HepG2 (cell line): ENCODE results near the gene OPRL1. TPM values are rescaled to one million over a fixed set of nuclear protein-coding genes. Genes with fewer than 3 reads are reported as not detected.

ENCODE experiments used
- AKAP8 ChIP-seq: sonication (generic); formaldehyde crosslinking; IDR thresholded peaks from 2 replicates; pipeline ENCODE4 v1.5.1; 2020; ENCODE audit warnings: mild to moderate bottlenecking, missing genetic modification reagents
- ASH2L ChIP-seq: fragments of 300-600, 200-600 bp; sonication (generic); IDR thresholded peaks from 2 replicates; pipeline ENCODE4 v1.7.0; 2017; ENCODE audit warnings: low read depth, mild to moderate bottlenecking, moderate library complexity, mixed read lengths, low read length; ENCODE audit not compliant: insufficient read length
- EED ChIP-seq: sonication (generic); formaldehyde crosslinking; IDR thresholded peaks from 2 replicates; pipeline ENCODE4 v1.5.0; 2020; ENCODE audit warnings: mild to moderate bottlenecking, missing genetic modification reagents
- ERF ChIP-seq: IDR thresholded peaks from 2 replicates; pipeline ENCODE4 v1.6.1; 2018; ENCODE audit warnings: missing biosample characterization, missing genetic modification reagents
- RXRA ChIP-seq: sonication (generic); formaldehyde crosslinking; IDR thresholded peaks from 2 replicates; pipeline ENCODE4 v1.5.1; 2020; ENCODE audit warnings: missing genetic modification reagents
- SCMH1 ChIP-seq: sonication (generic); formaldehyde crosslinking; IDR thresholded peaks from 2 replicates; pipeline ENCODE4 v1.9.0; 2021; ENCODE audit warnings: missing genetic modification reagents, mild to moderate bottlenecking, borderline replicate concordance
- STAG1 ChIP-seq: sonication (generic); formaldehyde crosslinking; IDR thresholded peaks from 2 replicates; pipeline ENCODE4 v1.4.0; 2020; ENCODE audit warnings: missing genetic modification reagents
- TCF7L2 ChIP-seq: IDR thresholded peaks from 2 replicates; pipeline ENCODE4 v1.6.1; 2011; ENCODE audit warnings: mild to moderate bottlenecking, low read depth, low read length, moderate library complexity
- ZBTB8A ChIP-seq: sonication (generic); formaldehyde crosslinking; IDR thresholded peaks from 2 replicates; pipeline ENCODE4 v1.4.0; 2020; ENCODE audit warnings: mild to moderate bottlenecking, low read depth, missing genetic modification reagents, borderline replicate concordance
- ZNF160 ChIP-seq: sonication (generic); formaldehyde crosslinking; IDR thresholded peaks from 2 replicates; pipeline ENCODE4 v1.8.0; 2022; ENCODE audit warnings: mild to moderate bottlenecking, inconsistent platforms, missing genetic modification reagents
- ZNF660 ChIP-seq: sonication (generic); formaldehyde crosslinking; IDR thresholded peaks from 2 replicates; pipeline ENCODE4 v1.5.1; 2020; ENCODE audit warnings: mild to moderate bottlenecking, low read depth, missing genetic modification reagents, borderline replicate concordance
- ZNF850 ChIP-seq: sonication (generic); formaldehyde crosslinking; conservative IDR thresholded peaks from 2 replicates; pipeline ENCODE4 v1.9.0; 2021; ENCODE audit warnings: mild to moderate bottlenecking, missing genetic modification reagents
- polyA plus RNA-seq, 8 experiments: library from polyadenylated mRNA; depleted of rRNA in 3 of 8; stranded (reverse) in 7 of 8; unstranded in 1 of 8; fragments of >200 nt; fragmentation: Illumina TruSeq in 4 of 8; extraction: Trizol in 4 of 8; gene quantifications; 2 replicates each; pipeline versions ENCODE4 v1.2.1 to v1.2.3, GENCODE V29; 2011 to 2016; ENCODE audit warnings: low read depth in 4 of 8, missing spikeins in 1 of 8, mixed read lengths in 1 of 8; ENCODE audit not compliant: insufficient read depth in 1 of 8
- total RNA-seq, 5 experiments: library from RNA; depleted of rRNA; stranded (reverse); fragments of >200 nt; fragmentation: Illumina TruSeq; extraction: Trizol; gene quantifications; 2 replicates each; pipeline ENCODE4 v1.2.3, GENCODE V29; 2016; ENCODE audit warnings: low read depth in 1 of 5
- TF ChIP-seq, protein P1 (sequence below): IDR thresholded peaks from 2 replicates; pipeline ENCODE4 v1.6.1; 2012; ENCODE audit warnings: low read depth, low read length, improper control_type of control experiment
- TF ChIP-seq, protein P2 (sequence below): sonication (generic); formaldehyde crosslinking; conservative IDR thresholded peaks from 2 replicates; pipeline ENCODE4 v1.4.0; 2020; ENCODE audit warnings: missing genetic modification reagents
- TF ChIP-seq, protein P3 (sequence below): sonication (generic); formaldehyde crosslinking; IDR thresholded peaks from 2 replicates; pipeline ENCODE4 v1.8.0; 2022; ENCODE audit warnings: missing genetic modification reagents, mild to moderate bottlenecking, borderline replicate concordance
- TF ChIP-seq, protein P4 (sequence below): sonication (generic); formaldehyde crosslinking; IDR thresholded peaks from 2 replicates; pipeline ENCODE4 v1.4.0; 2020; ENCODE audit warnings: mild to moderate bottlenecking, missing genetic modification reagents
- TF ChIP-seq, protein P5 (sequence below): sonication (generic); formaldehyde crosslinking; IDR thresholded peaks from 2 replicates; pipeline ENCODE4 v1.5.0; 2020; ENCODE audit warnings: missing genetic modification reagents
- TF ChIP-seq, protein P6 (sequence below): sonication (generic); formaldehyde crosslinking; IDR thresholded peaks from 2 replicates; pipeline ENCODE4 v1.4.0; 2020; ENCODE audit warnings: missing genetic modification reagents
- TF ChIP-seq, protein P7 (sequence below): sonication (generic); formaldehyde crosslinking; IDR thresholded peaks from 2 replicates; pipeline ENCODE4 v1.5.0; 2020; ENCODE audit warnings: mild to moderate bottlenecking, low read depth, missing genetic modification reagents, borderline replicate concordance

Gene OPRL1
- total and polyA plus RNA-seq, 2 of the 13 experiments (the other 11 are each of a cell fraction or from before 2014, with no cell fraction given): 0.35 to 0.71 TPM

DNA sequence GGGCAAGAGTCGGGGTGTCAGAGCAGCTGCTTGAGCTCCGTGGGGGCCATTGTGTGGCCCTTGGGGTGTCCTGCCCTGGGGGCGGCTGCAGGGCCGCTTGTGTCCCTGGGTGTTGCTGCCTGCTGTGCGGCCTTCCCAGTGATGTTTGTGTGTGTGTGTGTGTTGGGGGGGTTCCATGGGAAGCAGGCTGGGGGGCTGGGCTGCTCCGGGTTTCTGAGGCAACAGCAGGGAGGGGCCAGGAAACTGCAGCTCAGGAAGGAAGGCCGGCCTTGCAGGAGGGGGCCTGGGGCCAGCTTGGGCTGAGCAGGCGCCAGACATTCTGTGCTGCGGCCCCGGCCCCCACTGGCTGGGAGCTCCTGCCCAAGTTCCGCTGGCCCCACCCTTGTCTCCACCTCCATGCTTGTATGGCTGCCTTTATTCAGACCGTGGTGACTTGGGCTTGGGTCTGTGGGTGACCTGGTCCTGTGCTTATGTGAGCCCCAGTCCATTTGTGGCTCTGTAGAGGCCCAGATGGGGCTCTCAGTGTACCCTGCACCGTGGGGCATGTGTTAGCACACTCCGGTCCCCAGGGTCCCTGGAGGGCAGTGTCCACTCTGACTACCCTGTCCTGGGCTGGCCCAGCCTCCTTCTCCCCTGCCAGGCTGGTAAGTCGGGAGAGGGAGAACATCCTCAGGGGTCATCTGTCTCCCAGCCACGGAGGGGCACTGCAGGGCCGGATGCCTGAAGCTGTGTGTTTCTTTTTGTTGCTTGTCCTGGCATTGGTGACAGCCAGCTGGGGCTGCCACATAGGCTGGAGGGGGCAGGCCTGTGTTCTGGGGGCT, 25.8 kb upstream of the OPRL1 start (continued):
- TF ChIP-seq, protein P1, sequence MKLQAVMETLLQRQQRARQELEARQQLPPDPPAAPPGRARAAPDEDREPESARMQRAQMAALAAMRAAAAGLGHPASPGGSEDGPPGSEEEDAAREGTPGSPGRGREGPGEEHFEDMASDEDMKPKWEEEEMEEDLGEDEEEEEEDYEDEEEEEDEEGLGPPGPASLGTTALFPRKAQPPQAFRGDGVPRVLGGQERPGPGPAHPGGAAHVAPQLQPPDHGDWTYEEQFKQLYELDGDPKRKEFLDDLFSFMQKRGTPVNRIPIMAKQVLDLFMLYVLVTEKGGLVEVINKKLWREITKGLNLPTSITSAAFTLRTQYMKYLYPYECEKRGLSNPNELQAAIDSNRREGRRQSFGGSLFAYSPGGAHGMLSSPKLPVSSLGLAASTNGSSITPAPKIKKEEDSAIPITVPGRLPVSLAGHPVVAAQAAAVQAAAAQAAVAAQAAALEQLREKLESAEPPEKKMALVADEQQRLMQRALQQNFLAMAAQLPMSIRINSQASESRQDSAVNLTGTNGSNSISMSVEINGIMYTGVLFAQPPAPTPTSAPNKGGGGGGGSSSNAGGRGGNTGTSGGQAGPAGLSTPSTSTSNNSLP: no peak
- TF ChIP-seq ZNF850 (no peak), STAG1 (CRISPR knock-in tag) (peak; percentile 70), EED (CRISPR knock-in tag) (no peak), ERF (CRISPR knock-in tag) (peak; percentile 82), RXRA (CRISPR knock-in tag) (peak; percentile 84), ZBTB8A (no peak), ZNF160 (CRISPR knock-in tag) (peak; percentile 74; the same call in 1 of the 2 replicates), ZNF660 (CRISPR knock-in tag) (0 out of 2 replicates have a peak, but pooled peaks have one; percentile 91), ASH2L (peak; percentile 15), SCMH1 (CRISPR knock-in tag) (no peak), AKAP8 (CRISPR knock-in tag) (peak; percentile 94), TCF7L2 (no peak)
- TF ChIP-seq, protein P2, sequence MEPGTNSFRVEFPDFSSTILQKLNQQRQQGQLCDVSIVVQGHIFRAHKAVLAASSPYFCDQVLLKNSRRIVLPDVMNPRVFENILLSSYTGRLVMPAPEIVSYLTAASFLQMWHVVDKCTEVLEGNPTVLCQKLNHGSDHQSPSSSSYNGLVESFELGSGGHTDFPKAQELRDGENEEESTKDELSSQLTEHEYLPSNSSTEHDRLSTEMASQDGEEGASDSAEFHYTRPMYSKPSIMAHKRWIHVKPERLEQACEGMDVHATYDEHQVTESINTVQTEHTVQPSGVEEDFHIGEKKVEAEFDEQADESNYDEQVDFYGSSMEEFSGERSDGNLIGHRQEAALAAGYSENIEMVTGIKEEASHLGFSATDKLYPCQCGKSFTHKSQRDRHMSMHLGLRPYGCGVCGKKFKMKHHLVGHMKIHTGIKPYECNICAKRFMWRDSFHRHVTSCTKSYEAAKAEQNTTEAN (CRISPR knock-in tag): peak; percentile 80
- TF ChIP-seq, protein P3, sequence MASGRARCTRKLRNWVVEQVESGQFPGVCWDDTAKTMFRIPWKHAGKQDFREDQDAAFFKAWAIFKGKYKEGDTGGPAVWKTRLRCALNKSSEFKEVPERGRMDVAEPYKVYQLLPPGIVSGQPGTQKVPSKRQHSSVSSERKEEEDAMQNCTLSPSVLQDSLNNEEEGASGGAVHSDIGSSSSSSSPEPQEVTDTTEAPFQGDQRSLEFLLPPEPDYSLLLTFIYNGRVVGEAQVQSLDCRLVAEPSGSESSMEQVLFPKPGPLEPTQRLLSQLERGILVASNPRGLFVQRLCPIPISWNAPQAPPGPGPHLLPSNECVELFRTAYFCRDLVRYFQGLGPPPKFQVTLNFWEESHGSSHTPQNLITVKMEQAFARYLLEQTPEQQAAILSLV (CRISPR knock-in tag): peak; percentile 69; the same call in 1 of the 2 replicates
- TF ChIP-seq, protein P4, sequence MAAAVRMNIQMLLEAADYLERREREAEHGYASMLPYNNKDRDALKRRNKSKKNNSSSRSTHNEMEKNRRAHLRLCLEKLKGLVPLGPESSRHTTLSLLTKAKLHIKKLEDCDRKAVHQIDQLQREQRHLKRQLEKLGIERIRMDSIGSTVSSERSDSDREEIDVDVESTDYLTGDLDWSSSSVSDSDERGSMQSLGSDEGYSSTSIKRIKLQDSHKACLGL (CRISPR knock-in tag): peak; percentile 81
- TF ChIP-seq, protein P5, sequence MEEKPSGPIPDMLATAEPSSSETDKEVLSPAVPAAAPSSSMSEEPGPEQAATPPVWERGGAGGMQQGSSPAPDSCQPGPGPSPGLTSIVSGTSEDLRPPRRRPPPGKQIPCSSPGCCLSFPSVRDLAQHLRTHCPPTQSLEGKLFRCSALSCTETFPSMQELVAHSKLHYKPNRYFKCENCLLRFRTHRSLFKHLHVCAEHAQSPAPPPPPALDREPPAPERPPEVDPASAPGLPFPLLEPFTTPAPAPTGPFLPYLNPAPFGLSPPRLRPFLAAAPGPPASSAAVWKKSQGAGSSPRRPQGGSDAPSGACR (CRISPR knock-in tag): peak; percentile 91
- TF ChIP-seq, protein P6, sequence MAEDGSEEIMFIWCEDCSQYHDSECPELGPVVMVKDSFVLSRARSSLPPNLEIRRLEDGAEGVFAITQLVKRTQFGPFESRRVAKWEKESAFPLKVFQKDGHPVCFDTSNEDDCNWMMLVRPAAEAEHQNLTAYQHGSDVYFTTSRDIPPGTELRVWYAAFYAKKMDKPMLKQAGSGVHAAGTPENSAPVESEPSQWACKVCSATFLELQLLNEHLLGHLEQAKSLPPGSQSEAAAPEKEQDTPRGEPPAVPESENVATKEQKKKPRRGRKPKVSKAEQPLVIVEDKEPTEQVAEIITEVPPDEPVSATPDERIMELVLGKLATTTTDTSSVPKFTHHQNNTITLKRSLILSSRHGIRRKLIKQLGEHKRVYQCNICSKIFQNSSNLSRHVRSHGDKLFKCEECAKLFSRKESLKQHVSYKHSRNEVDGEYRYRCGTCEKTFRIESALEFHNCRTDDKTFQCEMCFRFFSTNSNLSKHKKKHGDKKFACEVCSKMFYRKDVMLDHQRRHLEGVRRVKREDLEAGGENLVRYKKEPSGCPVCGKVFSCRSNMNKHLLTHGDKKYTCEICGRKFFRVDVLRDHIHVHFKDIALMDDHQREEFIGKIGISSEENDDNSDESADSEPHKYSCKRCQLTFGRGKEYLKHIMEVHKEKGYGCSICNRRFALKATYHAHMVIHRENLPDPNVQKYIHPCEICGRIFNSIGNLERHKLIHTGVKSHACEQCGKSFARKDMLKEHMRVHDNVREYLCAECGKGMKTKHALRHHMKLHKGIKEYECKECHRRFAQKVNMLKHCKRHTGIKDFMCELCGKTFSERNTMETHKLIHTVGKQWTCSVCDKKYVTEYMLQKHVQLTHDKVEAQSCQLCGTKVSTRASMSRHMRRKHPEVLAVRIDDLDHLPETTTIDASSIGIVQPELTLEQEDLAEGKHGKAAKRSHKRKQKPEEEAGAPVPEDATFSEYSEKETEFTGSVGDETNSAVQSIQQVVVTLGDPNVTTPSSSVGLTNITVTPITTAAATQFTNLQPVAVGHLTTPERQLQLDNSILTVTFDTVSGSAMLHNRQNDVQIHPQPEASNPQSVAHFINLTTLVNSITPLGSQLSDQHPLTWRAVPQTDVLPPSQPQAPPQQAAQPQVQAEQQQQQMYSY (CRISPR knock-in tag): peak; percentile 43
- TF ChIP-seq, protein P7, sequence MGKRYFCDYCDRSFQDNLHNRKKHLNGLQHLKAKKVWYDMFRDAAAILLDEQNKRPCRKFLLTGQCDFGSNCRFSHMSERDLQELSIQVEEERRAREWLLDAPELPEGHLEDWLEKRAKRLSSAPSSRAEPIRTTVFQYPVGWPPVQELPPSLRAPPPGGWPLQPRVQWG: no peak
